GM11168 (cell line): ENCODE results near the gene AP2B1.
"Not testable (repeated sequence)": the region's sequence is repeated elsewhere in the genome, so short reads cannot be mapped to it uniquely, and the experiment has no call there.

ENCODE experiments used
- in situ Hi-C: fragments of 300-500 bp; cut with MboI; formaldehyde crosslinking; loops from one replicate; pipeline ENCODE4 v1.12.0; 2022; ENCODE audit warnings: low sequenced_read_pairs; ENCODE audit not compliant: unreplicated experiment

The AP2B1 gene

DNA sequence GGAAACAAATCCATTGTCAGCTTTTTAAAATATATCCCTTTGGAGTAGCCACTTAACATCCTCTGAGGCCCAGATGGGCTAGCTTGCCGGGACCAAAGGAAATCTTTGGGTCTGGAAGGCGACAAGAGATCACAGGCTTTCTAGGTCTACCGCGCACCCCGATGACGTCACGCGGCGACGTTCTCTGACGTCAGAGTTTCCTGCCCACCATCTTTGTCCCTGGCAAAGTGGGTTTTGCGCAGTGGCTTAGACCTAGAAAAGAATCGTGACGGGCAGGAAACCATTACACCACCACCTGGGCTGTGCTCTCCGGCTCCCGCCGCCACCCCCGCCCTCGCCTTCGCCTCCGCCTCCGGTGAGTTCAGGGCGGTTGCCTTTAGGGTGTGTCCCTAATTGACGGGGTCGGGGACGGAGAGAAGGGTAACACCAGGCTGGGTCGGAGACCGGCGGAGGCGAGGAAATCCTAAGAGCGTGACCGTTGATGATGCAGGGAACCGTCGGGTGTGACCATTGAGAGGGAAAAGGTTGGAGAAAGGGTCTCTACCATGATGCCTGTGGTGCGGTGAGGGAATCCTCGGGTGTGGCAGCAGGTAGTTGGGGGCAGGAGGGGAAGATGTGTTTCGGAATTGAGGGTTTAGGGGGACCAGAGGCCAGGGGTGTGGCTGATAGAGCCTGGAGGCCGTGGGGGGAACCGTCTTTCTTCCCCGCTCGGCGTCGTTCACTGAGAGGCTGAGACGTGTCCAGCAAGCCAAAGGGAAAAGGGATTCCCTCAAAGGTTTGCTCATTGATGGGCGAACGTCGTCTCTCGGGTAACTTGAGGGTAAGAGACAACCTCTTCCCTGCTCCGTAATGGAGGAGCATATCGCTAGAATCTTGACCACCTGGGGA, at the start of gene AP2B1:
AP2B1 (plus strand) TSS at position 249 of the 888 bp plus-strand sequence. CDS start 6,709 bp downstream, outside the sequence.
- in situ Hi-C loops: no loop called here

DNA sequence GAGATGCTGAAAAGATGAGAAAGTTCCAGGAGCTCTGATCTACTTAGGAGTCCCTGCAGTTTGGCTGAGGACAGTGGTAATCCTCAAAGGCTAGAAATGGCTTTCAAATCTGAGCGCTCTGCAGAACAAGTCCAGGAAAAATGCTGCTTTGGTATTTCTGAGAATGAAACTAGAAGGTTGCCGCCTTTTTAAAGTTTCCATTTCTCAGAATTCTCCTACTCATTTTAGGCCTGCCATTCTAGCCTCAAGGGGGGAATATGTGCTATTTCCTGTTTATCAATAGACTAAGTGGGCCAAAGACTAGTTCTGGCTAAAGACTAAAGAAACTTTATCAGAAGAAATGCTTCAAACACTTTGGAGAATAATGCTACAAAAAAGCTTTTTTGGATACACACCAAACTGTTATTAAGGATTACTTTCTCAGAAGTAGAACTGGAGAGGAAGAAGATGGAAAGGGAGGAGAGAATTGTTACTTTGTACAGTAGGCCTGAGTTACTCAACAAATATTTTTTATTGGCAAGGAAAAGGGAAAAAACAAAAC, 49.5 kb upstream of the AP2B1 start, which contains the start of gene SLFN12L:
SLFN12L (minus strand) TSS at position 78 of the 541 bp plus-strand sequence. CDS start 15,314 bp downstream, outside the sequence.
- in situ Hi-C loops: loop anchor here (5.0 to 10.0 kb wide), 3 partner anchors 103 to 373 kb away; partner anchors contain the start of gene SLFN12

DNA sequence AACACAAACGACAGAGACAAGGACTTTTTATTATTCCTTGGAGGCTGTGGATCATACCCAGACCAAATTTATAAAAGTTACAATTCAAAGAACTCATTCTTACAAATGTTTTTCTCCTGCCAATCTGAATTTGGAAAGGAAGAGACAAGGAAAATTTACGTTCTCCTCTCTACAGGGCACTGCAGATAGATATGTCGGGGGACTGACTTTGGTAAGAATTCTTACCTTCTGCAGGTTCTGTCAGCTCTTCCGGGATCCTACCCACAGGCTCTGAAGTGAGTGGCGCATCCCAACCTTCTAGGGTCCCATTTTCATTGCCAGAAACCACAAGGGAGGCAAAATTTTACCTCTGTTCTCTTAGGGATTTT, 47.5 kb upstream of the AP2B1 start:
- in situ Hi-C loops: loop anchor here (5.0 to 10.0 kb wide), 3 partner anchors 105 to 375 kb away; partner anchors contain the start of gene SLFN12

DNA sequence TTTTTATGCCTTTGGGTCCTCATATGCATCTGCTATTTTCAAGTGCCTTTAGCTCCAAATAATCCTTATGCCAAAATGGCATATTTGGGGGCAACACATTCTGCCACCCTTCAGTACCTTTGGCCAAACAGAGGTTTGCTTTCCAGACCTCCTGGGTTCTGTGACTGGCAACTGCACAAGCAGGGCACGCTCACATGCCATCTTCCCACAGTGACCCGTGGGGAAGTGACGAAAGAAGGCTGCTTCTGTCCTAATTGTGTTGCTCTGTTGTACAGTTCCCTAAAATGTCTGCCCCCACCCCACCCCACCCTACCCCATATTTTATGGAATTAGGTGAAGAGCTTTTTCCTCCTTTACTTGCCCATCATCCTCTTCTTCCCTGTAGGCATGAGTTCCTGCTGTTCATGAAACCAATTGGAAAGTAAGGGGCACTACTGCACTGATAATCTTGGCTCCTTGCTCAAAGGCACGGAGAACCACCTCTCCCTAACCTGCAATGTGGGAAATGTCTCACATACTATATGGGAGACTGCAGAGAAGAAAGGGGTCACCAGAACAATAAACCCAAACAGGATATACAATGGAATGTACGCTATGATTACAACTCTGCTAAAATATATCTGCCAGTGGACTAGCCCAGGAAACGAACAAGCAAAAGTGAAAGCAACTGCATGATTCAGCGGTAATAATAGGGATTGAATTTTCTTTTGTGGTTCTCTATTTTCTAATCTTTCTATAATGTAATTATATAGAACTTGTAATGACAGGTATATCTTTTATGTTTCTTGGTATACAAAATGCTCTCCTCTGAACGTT, 46.3 kb upstream of the AP2B1 start:
- in situ Hi-C loops: no loop called here

DNA sequence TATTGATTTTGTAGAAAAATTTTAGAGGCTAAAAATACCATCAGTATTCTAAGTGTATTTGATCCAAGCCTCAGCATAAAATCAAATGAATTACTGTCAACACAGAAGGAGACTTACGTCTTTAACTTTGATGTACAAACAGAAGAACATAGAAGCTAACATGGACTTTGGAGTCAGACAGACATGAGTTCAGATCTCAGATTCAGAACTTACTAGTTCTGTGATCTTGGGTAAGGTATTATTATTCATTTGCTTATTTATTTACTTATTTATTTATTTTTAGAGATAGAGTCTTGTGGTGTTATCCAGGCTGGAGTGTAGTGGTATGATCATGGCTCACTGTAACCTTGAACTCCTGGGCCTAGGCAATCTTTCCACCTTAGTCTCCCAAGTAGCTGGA, 45.7 kb upstream of the AP2B1 start:
- in situ Hi-C loops: no loop called here

DNA sequence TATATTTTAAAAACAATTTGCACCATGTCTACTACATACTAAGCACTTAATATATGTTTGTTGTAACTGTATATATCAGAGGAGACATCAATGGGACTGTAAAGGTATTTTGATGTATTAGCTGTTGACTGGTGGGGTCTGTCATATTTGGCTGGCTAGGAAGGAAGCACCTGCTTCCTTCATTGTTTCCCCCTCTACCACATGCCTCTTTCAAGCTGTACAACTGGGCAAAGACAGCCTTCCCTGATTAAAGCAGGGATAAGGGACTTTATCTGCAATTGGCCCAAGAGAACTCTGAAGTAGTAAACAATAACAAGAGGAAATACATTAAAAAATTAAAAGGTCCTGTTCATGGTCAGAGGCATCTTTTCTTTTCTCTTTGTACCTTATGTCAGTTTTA, 44.1 kb upstream of the AP2B1 start:
- in situ Hi-C loops: no loop called here

DNA sequence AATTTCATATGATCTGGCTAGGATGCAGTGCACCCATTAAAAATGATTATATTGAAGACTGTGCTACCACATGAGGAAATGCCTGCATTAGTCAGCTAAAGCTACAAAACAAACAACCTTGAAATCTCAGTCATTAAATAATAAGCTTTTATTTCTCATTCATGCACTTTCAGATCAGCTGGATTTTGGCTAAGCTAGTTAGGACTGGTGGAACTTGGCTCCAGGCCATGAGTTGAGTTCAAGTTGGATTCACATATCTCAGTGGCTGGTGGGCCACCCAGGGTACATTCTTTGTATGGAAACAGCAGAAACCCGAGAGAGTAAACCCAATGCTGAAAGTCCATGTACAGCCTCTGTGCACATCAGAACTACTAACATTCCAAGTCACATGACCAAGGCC, 43.3 kb upstream of the AP2B1 start:
- in situ Hi-C loops: no loop called here

DNA sequence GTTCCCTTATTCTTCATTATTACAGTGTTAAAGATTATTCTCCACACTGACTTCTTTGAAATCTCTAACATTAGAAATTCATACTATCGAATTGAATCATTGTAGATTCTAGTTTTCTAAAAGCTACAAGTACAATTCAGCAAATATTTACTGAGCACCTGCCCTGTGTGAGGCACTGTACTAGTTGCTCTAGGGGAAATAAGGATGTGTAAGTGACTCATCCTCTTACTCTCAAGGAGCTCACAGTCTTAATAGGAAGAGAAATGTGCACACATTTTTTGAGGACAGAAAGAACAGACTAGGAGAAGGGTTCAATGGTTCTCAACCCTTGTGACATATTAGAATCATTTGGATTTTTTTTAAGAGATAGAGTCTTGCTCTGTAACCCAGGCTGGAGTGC, 42.0 kb upstream of the AP2B1 start:
- in situ Hi-C loops: no loop called here

DNA sequence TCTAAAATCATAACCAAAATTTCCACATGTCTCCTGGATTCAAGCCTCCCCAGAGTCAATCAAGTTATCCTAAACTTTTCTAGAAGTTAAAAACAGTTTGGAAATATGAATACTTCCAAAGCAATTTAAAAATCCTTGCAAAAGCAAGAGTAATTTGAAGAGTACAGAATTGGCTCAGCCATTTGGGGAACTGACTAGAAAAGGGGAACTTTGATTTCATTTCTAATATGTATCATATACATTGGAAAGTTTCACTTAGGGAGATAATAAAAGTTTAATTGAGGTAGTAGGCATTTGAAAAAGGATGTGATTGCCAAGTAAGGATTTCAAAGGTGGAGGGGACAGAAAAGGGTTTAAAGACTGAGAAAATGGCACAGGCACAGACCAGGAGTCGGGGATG, 40.6 kb upstream of the AP2B1 start:
- in situ Hi-C loops: no loop called here

DNA sequence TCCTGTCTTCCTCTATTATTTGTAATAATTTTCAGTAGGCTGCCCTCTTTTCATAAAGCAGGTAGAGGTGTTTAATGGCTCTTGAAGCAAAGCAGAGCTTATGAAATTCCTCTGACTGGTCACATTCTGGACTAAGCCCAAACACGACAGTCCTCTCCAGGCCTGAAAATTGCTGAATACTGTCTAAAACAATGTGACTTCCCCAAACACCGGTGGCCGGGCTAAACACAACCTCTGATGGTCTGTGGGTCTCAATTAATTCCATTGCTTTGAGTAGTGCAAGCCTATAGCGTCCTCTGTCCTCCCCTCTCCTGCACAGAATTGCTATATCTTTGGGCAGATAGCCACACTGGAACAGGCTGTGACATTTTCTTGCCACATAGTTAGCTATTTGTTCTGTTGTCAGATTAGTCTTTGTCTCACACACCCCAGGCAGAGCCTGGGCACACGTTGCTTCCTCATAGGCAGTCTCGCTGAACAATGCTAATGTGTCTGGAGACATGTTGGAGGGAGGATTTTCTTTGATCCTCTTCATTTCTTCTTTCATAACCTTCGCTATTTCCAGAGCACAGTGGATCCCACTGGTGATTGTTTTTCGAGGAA, 38.8 kb upstream of the AP2B1 start:
- in situ Hi-C loops: no loop called here

DNA sequence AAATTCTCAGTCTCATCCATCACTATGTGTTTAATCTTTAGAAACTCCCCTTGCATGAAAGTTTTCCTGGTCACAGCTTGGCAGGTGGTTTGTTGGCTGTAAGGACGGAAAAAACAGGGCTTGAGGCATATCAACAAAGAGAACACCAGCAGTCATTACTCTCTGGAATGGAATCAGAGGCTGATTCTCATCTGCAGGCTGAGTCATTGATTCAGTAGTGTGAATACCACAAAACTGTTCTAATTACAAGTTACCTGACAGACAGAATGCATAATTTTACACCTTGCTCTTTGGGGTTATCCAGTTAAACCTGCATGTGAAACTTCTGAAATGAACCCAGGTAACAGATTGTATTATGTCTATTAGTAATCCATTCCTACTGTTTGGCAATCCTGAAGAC, 38.1 kb upstream of the AP2B1 start:
- in situ Hi-C loops: no loop called here

DNA sequence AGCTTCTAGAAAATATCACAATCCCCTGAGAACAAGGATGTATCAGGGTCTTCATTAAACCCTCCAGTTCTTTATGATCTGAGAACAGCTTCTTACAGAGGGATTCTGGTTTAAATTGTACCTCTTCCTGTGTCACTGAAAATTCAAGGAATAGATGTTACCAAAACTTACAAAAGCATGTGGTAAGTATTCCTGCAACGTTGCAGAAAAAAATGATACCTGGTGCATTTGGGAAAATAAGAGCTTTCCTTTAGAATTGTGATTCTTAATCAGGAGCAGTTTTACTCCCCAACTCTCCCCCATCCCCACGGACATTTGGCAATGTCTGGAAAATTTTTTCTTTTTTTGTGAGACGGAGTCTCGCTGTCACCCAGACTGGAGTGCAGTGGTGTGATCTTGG, 33.8 kb upstream of the AP2B1 start:
- in situ Hi-C loops: no loop called here

DNA sequence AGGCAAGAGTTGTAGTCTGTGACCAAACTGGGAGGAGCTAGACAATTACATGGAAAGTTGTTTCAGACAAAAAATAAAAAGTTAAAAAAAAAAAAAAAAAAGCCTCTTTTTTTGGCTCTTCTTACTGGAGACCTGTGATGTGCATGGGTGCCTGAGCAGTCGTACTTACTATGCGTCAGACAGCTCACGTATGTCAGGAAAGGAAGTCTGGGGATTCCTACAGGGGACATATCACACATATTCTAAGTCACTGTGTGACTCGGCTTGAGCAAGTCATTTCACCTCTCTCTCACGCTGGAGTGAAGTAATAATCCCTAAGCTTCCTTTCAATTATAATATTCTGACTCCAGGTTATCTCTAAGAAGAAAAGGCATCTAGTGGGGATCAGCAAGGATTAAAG, 32.5 kb upstream of the AP2B1 start:
- in situ Hi-C loops: no loop called here

DNA sequence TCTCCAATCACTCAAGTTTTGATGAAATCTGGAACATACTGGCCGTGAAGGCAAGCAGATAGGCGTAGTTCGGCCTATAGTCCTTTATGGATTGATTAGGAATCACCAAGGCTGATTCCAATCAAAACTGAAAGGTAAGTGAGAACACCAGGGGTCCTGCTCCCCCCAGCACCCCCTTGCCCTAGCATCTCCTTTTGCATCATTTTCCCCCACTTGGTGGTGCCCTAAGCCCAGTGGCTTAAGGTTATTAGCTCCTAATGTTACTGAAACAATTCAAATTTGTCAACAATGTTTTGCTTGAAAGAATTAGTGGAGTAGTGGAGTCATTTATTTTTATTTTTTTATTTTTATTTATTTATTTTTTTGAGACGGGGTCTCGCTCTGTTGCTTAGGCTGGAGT, 31.4 kb upstream of the AP2B1 start:
- in situ Hi-C loops: no loop called here

DNA sequence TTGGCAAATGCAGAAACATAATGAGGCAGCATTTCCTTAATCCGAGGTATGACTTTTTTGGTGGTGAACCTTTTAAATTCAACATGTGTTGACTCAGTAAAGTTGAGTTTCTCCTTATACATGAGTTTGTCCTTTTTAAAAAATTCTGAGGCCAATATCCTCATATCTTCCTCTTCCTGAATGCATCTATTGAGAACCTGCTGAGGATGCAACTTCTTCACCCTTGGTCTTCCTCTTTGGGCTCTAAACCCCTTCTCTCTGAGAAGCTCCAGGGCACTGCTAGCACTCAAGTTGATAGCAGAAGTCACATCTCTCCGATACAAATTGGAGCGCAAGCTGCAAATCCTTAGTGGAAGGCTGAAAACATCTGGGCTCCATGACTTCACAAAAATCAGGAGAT, 29.8 kb upstream of the AP2B1 start:
- in situ Hi-C loops: no loop called here

DNA sequence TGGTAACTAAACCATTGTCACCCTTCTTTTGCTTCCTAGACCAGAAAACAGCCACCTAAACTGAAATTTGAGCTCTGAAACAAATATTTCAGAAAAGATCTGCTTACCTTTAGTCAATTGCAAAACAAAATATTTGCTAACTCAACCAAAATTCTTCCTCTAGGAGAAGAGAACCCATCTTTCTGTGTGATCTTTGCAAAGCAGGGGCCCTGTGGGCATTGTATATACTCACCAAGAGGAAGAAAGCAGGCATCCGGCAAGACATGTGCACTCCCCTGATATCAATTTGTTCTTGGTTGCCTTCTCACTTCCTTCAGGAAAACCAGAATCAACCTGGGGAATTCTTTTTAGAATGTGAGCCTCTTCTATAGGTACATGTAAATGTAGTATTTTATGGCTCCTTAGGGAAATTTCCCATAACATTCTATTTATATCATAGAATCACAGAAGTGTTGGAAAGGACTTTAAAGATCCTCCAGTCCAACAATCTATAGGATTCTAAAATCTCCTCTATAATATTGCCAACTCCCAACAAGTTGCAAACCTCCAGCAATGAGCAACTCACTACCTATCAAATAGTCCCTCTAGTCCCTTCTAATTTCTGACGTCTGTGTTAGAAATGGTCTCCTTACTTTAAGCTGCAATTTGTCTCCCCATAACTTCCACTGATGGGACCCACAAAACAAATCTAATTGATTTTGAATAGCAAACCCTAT, 27.5 kb upstream of the AP2B1 start:
- in situ Hi-C loops: no loop called here

DNA sequence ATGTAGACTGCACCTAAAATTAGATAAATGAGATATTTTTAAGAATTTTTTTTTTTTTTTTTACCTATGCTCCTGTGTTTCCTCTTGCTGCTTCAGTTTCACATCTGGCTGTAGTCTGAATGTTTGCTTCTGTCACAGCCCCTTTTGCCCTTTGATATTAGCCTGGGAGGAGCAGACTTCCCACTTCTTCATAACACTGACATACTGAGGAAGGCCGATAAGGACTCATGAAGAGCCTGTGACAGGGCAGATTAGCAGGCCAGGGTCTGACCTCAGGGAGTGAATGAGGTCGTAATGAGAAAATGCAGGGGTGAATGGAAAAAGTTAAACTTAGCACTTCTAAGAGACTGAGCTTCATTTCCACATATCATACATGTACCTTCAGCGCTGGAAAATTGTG, 26.4 kb upstream of the AP2B1 start, which contains the start of gene SLFN14:
SLFN14 (minus strand) TSS at position 117 of the 400 bp plus-strand sequence. CDS start 2,757 bp downstream, outside the sequence.
- in situ Hi-C loops: no loop called here

DNA sequence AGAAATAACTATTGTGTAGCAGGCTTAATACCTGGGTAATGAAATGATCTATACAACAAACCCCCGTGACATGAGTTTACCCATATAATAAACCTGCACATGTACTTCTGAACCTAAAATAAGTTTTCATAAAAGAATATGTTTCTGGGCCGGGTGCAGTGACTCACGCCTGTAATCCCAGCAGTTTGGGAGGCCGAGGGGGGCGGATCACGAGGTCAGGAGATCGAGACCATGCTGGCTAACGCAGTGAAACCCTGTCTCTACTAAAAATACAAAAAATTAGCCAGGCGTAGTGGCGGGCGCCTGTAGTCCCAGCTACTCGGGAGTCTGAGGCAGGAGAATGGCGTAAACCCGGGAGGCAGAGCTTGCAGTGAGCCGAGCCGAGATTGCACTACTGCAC, 23.9 kb upstream of the AP2B1 start:
- in situ Hi-C loops: not testable (repeated sequence)

DNA sequence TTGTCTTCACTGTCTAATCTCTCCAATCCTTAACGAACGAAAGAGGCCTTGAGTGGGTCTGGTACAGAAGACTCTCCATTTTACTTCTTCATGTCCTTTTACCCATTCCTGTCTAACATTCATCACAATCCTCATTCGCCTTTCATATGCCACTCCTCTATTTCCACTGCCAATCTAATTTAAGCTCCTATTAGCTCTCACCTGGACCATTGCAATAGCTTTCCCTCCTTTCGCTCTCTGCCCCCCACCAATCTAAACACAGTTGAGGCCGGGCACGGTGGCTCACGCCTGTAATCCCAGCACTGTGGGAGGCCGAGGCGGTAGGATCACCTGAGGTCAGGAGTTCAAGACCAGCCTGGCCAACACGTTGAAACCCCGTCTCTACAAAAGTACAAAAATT, 20.2 kb upstream of the AP2B1 start:
- in situ Hi-C loops: no loop called here

DNA sequence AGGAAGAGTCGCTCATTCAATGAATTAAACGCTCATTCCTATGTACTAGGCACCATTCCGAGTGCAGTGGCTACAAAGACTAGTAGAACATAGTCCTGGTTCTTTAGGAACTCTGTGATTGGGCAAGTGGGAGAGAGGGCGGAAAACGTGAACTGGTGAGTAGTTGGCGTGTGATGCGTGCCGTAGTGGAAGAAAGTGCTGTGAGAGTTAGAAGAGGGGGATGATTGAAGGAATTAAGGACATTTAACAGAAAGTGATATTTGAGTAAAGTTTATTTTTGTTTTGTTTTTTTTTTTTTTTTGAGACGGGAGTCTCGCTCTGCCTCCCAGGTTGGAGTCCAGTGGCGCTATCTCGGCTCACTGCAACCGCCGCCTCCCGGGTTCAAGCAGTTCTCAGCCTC, 18.6 kb upstream of the AP2B1 start:
- in situ Hi-C loops: no loop called here
